GM18526 (cell line): ENCODE results near the gene SMC3.

Experiments
- POLR2A ChIP-seq: IDR thresholded peaks from 3 replicates; pipeline ENCODE4 v1.6.1; 2011; ENCODE audit not compliant: insufficient read length; ENCODE audit errors: extremely low read depth

The SMC3 gene

DNA sequence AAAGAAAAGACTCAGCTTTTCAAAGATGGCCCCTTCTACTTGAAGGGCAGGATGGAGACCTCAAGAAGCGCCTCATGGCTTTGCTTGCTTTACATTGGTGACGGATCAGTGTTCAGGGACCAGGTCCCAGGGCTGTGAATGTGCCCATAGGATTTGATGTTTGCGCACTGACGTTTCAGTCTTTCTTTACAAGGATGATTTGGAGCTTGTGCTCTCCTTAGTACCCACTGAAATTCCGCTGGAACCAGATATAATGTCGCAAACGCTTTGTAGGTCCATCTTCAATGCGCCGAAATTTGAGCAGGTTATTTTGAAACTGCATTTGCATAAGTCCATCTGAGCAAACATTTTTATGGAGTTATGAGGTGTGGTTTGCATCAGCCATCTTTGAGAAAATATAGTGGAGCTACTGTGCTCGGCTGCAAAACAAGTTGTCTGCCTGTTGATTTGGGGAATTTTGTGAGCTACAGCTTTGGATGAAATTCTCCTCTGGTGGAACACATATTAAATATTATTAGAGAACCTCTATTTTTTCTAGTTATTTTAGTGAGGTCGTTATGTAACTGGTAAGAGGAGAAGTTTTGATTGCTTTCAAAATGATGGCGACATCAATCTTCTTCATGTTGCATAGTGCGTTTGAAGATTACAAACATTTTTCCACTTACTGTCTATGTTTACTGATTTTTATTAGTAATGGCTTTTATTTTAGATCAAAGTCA is 79.1 kb downstream of the SMC3 start:
- TF ChIP-seq POLR2A, result no peak

- no peak for TF ChIP-seq POLR2A
Measured at GRCh38 chr10:110647136-110647430, 79.6 kb downstream of the SMC3 start.

- no peak for TF ChIP-seq POLR2A
Measured at GRCh38 chr10:110648692-110649346, 81.3 kb downstream of the SMC3 start.

DNA sequence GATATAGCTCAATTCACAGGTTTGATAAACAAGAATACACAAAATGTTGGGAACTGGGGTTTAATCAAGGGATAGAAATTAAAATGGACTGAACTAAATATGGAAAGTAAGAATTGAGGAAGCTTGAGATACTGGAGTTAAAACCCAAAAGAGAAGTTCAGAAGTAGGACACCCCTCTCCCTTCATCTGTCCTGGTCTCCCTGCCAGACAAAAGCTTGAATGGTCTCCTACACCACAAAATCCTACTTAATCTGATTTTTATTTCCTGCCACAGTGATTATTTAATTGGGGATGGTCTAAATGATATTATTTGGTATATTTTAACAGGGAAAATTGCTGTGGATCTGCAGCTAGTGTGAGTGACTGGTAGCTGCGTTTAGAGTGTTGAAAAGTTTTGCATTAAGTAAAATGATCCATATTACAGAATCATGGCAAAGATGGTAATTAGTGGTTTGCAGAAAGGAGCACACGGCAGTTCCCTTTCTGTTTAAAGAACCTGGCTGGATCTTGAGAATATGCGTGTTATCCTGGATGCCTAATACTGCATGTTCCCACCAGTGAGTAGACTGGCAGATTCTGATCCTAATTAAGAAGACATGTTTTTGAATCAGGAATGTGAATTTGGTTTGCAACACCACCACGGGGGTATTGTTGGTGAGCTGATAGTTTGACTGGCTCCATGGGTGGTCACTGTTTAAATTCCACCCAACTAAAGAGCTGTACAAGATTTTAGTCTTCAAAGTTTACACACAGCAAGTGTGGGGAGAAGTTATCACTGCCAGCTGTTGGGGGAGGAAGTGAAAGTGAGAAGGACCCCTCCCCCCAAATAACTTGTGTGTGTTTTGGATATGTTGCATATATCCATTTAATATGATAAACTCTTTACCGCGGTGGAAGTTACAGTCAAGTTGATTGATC is 82.1 kb downstream of the SMC3 start:
- no peak for TF ChIP-seq POLR2A

DNA sequence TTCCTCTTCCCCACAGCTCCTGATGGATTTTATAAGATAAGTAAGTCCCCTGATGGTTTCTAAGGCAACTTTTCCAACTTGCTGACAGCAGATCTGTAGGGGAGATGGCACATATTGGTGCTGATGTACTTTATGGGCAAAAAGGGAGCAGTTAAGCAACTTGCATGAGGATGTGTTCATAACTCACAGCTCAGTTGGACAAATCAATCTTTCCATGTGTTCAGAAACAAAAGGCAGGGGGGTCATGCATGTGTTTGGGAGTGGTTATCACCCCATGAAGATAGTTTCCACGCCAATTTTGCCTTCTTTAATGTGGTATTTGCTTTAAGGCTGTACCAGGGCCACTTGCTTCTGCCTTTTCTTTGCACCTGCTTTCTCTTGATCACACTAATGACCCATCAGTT is 82.8 kb downstream of the SMC3 start:
- no peak for TF ChIP-seq POLR2A

DNA sequence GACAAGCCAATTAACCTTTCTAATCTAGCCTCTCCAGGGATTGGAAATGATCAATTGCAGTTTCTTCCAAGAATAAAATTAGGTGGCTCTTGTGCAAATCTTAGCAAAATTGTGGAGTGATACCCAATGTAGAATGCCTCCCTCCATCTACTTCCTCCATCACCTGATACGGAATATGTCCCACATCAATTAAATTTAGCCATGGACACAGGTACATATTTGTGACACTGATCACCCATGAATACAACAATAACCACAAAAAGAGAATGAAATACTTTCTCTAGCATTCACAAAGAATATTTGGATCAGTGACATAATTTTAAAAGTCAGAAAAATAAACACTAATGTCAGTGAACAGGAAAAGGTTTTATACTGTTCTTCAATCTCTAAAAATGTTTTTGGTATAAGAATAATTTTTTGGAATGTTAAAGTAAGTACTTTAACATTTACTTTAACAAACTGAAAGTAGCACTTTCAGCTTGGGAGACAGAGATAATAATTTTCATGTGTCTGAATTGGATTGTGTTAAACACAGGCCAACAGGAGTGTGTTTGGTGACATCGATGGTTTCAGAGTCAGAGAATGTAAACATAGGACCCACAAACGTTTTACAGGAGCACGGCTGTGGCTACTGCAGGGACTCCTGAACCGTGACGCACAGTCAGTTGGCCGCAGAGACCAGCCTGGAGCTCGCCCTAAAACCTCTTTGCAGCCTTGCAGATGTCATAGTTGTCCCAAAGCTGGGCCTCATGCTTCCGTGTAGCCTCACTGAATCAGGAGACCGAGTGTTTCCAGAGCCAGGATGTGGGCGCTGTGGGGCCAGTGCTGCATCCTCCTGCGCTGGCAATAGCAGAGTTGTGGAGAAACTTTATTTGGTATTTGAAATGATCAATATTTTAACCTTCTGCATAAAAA is 83.8 kb downstream of the SMC3 start:
- TF ChIP-seq POLR2A, result no peak

DNA sequence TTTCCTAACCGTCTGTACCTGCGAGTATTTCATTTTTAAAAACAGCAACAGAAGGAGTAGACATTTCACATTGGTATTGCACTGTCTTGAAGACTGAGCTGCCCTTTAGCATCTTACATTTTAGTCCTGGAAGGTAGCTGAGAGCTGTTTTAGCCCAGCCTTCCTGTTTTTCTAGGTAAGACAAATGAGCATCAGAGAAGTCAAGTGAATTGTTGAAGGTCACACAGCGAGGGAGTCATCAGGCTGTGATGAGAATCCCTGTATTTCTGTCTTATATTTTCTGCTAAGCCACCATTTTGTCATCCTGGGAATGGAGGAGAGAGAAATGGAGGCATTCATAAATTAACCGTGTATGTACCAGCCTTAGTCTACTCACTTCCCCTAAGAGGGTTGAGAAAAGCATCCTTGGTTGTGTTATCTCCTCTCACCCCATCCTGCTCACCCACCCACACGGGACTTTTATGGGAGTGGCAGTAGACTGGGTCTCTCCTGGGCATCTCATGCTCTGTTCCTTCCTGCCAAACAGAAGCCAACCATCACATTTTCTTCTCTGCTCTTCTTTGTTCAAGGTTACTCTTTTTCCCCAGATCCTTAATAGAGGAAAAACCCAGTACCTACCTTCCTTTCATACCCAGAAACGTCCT is 85.1 kb downstream of the SMC3 start:
- TF ChIP-seq POLR2A, result no peak
